Right lobe of liver (tissue), 4 donors: Measurements from ENCODE around the gene SLC16A10.
"Not testable (repeated sequence)": the region's sequence is repeated elsewhere in the genome, so short reads cannot be mapped to it uniquely, and the experiment has no call there.

Experiments
- POLR2A ChIP-seq: fragments of 450-650 bp; IDR thresholded peaks from one replicate; pipeline ENCODE4 v1.6.1; 2017; ENCODE audit warnings: antibody characterized with exemption, mild to moderate bottlenecking
- TF ChIP-seq, protein P1 (sequence below), 4 donors: fragments of 200-600 bp in 3 of 4; fragments of 450-650 bp in 1 of 4; IDR thresholded peaks; one replicate each; pipeline versions ENCODE4 v1.5.1 to v1.8.0; 2016 to 2022; ENCODE audit warnings: antibody characterized with exemption in 4 of 4, mild to moderate bottlenecking in 2 of 4
- donor health status: DM: no; HTN: no; CAD: no.
- donor health status: DM: no; HTN: no; CAD: no.
- donor health status: DM: no; HTN: yes; CAD: no.

DNA sequence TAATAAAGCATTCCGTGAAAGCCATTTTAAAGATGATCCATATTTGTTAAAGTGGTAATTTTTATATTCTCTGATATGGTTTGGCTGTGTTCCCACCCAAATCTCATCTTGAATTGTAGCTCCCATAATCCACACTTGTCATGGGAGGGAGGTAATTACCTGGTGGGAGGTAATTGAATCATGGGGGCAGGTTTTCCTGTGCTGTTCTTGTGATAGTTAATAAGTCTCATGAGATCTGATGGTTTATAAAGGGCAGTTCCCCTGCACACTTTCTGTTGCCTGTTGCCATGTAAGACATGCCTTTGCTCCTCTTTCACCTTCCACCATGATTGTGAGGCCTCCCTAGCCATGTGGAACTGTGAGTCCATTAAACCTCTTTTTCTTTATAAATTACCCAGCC lies 8.2 kb downstream of the SLC16A10 start:
- not testable (repeated sequence) for TF ChIP-seq POLR2A
- TF ChIP-seq, protein P1, sequence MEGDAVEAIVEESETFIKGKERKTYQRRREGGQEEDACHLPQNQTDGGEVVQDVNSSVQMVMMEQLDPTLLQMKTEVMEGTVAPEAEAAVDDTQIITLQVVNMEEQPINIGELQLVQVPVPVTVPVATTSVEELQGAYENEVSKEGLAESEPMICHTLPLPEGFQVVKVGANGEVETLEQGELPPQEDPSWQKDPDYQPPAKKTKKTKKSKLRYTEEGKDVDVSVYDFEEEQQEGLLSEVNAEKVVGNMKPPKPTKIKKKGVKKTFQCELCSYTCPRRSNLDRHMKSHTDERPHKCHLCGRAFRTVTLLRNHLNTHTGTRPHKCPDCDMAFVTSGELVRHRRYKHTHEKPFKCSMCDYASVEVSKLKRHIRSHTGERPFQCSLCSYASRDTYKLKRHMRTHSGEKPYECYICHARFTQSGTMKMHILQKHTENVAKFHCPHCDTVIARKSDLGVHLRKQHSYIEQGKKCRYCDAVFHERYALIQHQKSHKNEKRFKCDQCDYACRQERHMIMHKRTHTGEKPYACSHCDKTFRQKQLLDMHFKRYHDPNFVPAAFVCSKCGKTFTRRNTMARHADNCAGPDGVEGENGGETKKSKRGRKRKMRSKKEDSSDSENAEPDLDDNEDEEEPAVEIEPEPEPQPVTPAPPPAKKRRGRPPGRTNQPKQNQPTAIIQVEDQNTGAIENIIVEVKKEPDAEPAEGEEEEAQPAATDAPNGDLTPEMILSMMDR (IDR thresholded peaks at IDR 0.05), result not testable (repeated sequence)
